HG02852 (cell line): ENCODE data around the gene ACOT6.
"Not testable (repeated sequence)": the region's sequence is repeated elsewhere in the genome, so short reads cannot be mapped to it uniquely, and the experiment has no call there.

Source experiments
- ATAC-seq: cut with Tn5 transposase; IDR thresholded peaks from one replicate; pipeline ENCODE4 v1.9.1; 2021; ENCODE audit warnings: mild to moderate bottlenecking, moderate library complexity; ENCODE audit not compliant: unreplicated experiment

The ACOT6 gene

GRCh38 chr14:73612339-73613045 is at the start of gene ACOT6:
Gene ACOT6, plus strand, starts transcription at chr14:73612517. Its CDS starts 55 bp downstream, at chr14:73612572.
- ATAC-seq, result peak; percentile 76

- ATAC-seq, result not testable (repeated sequence)
Measured at GRCh38 chr14:73562696-73563095, 49.6 kb upstream of the ACOT6 start.

GRCh38 chr14:73566431-73566830 is 45.9 kb upstream of the ACOT6 start:
- not testable (repeated sequence) for ATAC-seq

GRCh38 chr14:73566935-73567334 is 45.4 kb upstream of the ACOT6 start:
- not testable (repeated sequence) for ATAC-seq

GRCh38 chr14:73567358-73567757 is 45.0 kb upstream of the ACOT6 start:
- ATAC-seq, result no peak

- ATAC-seq, result no peak
Measured at GRCh38 chr14:73567951-73568885, 44.1 kb upstream of the ACOT6 start.

GRCh38 chr14:73568886-73569184 is 43.5 kb upstream of the ACOT6 start:
- ATAC-seq, result not testable (repeated sequence)

- peak; percentile 56 for ATAC-seq
Measured at GRCh38 chr14:73569185-73569958, 42.9 kb upstream of the ACOT6 start, which contains the start of gene ACOT2. Gene ACOT2, plus strand, starts transcription at chr14:73569213. Its CDS starts 28 bp downstream, at chr14:73569241.

- peak; percentile 41 for ATAC-seq
Measured at GRCh38 chr14:73570913-73571312, 41.4 kb upstream of the ACOT6 start.

- not testable (repeated sequence) for ATAC-seq
Measured at GRCh38 chr14:73573034-73573433, 39.3 kb upstream of the ACOT6 start.

GRCh38 chr14:73573740-73574139 is 38.6 kb upstream of the ACOT6 start:
- not testable (repeated sequence) for ATAC-seq

GRCh38 chr14:73574251-73574650 is 38.1 kb upstream of the ACOT6 start:
- ATAC-seq, result not testable (repeated sequence)

- no peak for ATAC-seq
Measured at GRCh38 chr14:73576391-73576790, 35.9 kb upstream of the ACOT6 start.

GRCh38 chr14:73577214-73577613 is 35.1 kb upstream of the ACOT6 start:
- not testable (repeated sequence) for ATAC-seq

- ATAC-seq, result not testable (repeated sequence)
Measured at GRCh38 chr14:73582102-73582979, 30.0 kb upstream of the ACOT6 start.

GRCh38 chr14:73588695-73589094 is 23.6 kb upstream of the ACOT6 start:
- no peak for ATAC-seq

- no peak for ATAC-seq
Measured at GRCh38 chr14:73589116-73589515, 23.2 kb upstream of the ACOT6 start.

- not testable (repeated sequence) for ATAC-seq
Measured at GRCh38 chr14:73590673-73591004, 21.7 kb upstream of the ACOT6 start.

GRCh38 chr14:73591690-73592449 is 20.4 kb upstream of the ACOT6 start, which contains the start of gene ACOT4:
Gene ACOT4, plus strand, starts transcription at chr14:73591873. Its CDS starts 87 bp downstream, at chr14:73591960.
- ATAC-seq, result peak; percentile 52
